Stimulated activated CD4-positive, alpha-beta T cell treated with anti-CD3 and anti-CD28 coated beads, Interleukin-1b, Interleukin-23, amount 100 ng/mL, for 48 hours (primary cell): Measurements from ENCODE around the gene HOXB3.
"Not testable (repeated sequence)": the region's sequence is repeated elsewhere in the genome, so short reads cannot be mapped to it uniquely, and the experiment has no call there.

ENCODE experiments used
- DNase-seq: peaks from one replicate; pipeline ENCODE4 v3.0.0-alpha.2; 2020

Gene HOXB3

DNA sequence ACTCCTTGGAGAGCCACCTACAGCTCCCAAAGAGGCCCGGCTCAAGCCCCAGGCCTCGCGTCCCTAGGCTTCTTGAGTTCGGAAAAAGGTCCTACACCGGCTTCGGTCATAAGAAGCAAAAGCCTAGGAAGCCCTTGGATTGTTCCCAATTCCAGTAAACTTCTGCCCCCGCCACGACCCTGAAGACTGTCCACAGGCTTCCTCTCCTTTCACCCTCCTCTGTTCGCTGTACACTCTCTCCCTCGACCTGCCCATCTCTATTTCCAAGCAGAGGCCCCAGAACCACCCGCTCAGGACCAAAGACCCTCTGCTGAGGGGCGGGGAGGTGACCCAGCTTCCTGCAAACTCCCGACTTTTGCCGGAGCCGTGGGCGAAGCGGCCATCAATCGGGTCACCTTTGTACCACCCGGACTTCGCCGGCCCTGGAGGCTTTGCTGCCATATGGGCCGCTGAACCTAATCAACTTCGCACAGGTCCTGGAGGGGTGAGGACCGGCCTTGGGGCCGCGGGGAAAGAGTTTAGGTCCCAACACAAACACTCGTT lies 47.9 kb downstream of the HOXB3 start:
- DNase-seq: no peak

DNA sequence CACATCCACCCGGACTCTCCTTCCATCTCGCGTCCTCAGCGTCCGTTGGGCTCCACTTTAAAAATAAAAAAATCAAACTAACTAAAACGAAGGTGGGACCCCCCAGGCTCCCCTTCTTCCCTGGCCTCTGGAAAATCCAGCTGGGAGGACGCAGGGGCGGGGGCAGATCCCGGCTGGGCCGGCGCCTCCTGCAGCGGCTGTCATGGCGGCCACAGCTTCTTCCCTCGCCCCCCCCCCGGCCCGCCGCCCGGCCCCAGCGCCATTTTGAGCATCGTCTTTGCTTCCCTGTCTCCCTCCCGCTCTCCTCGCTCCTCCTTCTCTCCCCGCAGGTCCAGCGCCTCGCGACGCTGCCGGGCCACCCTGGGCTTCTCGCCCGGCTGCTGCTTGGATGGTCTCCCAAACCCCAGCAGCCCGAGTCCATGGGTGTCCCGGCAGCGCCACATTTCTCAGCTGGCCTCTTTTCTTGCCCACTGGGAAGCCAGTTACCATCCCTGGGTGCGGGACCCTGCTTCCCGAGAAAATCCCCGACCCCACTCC lies 48.4 kb downstream of the HOXB3 start:
- DNase-seq: peak; percentile 28

DNA sequence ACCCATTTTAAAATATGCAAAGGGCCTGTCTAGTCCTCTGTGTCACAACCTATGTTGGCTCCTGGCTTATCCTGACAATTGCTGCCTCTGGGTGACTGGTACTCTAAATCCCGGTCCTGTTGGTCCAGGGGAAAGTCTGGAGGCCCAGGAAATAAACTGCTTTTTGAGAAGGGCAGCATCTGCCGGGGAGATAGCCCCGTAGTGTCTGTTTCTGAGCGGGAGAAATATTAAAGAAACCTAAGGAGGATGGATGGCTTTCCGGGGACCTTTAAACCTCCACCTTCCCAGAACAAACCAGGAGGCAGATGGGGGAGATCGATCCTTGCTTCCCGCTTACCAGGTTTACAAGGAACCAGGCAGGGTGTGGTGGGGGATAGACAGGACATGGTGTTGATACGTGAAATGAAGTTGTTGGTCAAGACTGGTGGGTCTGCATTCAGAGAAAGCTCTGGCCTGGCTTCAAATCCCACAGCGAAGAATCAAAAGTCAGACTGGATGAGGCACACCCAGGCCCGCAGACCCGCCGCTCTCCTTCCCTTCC lies 48.9 kb downstream of the HOXB3 start:
- no peak for DNase-seq

DNA sequence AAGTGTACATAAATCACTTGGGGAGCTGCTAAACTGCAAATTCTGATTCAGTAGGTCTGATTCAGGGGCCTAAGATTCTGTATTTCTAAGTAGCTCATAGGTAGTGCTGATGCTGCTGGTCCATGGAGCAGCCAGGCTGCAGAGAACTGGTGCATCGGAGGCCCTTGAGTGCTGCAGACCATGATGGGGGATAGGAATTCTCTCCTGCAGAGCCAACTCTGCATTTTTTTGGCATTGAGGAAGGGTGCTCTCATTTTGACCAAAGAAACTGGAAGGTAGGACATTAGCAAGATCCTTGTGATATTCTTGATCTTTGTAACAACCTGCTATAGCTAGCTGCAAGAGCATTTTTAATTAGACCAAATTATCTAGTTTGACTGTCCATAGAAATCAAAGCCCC lies 49.8 kb downstream of the HOXB3 start:
- no peak for DNase-seq

DNA sequence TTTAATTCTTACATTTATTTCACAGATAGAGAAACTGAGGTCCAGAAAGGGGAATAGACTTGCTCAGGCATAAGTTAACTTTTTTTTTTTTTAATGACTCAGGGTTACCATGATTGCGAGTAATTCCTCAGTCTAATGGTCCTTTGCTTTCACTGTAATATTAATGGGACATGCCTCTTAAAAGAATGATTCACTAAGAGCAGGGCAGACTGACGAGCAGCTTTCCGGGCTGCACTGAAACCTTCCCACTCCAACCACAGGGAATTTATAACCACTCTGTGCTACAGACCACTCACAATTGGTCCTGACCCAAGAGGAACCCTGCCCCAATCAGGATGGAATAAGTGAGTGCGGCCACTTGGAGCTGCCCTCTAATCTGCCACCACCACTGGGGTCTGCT lies 50.9 kb downstream of the HOXB3 start:
- DNase-seq: no peak

DNA sequence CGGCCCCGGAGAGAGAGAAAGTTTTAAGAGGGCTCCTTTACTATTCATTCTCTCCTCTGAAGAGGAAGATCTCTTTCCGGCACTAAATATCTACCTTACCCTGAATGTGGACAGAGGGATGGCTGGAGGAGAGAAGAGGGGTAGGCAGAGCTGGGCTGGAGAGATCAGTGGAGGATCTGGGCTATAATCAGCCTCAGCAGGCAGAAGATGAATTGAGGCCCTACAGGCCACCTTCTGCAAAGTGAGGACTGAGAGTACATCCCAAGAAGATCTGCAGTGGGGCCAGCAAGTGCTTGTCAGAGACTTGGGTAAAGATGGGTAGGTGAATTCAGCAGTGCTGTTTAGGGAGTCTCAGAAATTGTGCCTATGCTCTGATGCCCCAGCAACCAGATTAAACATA lies 52.7 kb downstream of the HOXB3 start:
- no peak for DNase-seq

DNA sequence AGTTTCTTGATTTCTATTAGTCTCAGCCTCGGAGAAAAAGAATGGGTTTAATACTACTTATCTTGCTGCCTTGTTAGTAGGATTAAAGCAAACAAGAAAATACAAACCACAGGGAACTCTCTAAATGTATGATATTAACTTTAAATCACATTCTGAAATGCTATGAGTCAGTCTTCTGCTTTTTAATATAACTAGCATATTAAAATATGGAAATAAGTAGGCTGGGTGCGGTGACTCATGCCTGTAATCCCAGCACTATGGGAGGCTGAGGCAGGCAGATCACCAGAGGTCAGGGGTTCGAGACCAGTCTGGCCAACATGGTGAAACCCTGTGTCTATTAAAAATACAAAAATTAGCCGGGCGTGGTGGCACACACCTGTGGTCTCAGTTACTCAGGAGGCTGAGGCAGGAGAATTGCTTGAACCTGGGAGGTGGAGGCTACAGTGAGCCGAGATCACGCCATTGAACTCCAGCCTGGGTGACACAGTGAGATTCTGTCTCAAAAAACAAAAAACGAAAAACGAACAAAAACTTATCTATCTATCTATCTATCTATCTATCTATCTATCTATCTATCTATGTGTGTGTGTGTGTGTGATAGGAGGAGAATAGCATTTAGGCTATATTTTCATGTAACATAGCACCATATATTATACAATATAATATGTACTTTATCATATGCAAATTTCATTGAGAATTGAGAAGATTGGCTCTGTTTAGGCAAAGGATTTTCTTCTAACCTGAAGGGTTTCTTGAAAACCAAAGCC lies 54.1 kb downstream of the HOXB3 start:
- not testable (repeated sequence) for DNase-seq

DNA sequence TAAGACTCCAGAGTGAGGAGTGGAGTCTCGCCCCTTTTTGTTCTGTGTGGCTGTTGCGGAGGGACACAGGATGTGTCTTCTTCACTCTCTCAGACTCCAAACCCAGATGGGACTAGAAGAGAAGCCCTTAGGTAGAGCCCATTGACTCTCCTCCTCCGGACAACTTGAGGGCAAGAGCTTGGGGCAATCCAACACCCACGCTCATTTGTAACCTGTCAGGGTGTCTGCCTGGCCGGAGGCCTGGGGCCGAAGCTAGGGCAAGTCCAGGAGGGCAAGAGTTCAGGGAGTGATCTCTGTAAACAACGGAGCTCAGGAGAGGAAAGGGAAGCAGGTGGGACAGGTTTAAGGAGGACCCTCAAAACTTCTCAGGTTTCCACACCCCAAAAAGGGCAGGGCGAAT lies 57.8 kb downstream of the HOXB3 start:
- no peak for DNase-seq

DNA sequence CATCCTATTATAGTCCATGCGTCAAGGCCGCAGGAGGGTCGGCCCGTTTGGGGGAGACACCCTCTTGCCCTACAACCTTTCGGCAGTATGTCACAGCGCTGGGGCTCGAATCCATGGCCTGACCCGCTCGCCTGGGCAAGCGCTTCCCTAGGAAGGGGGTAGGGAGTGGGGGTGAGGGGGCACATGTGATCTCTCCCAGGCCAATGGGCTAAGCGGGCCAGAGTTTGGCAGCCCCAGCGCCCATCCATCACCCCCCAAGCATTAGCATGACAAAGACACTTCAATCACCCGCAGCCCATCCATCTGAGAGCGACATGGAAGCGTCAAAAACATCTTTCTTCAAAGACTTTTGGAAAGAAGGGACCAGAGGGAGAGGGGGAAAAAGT lies 59.2 kb downstream of the HOXB3 start, which contains the start of gene HOXB1:
Gene HOXB1, minus strand, starts transcription at position 125 of the 386 bp plus-strand sequence. Its CDS starts 107 bp downstream, at position 18.
- DNase-seq: no peak

DNA sequence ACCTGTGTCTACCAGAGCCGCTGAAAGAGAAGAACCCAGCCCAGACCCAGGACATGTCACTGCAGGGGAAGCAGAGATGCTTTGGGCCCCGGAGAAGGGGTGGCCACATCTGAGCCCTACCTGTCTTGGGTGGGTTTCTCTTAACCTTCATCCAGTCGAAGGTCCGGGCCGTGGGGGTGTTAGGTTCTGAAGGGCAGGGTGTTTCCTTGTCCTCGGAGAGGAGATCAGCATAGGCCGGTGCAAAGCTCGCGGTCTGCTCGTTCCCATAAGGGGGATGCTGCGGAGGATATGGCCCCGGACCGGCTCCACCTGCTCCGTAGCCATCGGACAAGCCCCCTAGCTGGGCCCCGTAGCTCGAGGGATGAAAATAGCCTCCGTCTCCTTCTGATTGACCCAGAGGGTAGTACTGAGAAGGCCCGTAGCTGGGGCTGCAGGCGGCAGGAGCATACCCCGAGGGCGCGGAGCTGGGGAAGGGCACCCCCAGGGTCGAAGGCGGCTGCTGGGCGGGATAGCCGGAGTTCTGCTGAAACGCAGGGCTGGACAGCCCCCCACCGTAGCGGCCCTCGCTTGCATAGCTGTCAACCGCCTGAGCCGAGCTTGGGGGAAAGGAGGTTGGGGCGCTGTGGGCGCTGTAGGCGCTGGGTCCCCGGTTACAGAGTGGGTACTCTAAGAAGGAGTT lies 59.7 kb downstream of the HOXB3 start:
- DNase-seq: no peak

DNA sequence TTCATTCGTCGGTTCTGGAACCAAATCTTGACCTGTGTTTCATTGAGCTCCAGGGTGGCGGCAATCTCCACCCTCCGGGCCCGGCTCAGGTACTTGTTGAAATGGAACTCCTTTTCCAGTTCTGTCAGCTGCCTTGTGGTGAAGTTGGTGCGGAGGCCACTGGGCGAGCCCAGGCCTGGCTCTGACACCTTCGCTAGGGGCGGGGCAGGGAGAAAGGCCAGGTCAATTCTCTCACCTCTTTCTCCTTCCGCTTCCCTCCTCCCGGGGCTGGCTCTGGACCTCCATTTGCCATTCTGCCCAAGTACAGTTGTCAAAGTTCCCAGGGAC lies 60.4 kb downstream of the HOXB3 start:
- DNase-seq: no peak

DNA sequence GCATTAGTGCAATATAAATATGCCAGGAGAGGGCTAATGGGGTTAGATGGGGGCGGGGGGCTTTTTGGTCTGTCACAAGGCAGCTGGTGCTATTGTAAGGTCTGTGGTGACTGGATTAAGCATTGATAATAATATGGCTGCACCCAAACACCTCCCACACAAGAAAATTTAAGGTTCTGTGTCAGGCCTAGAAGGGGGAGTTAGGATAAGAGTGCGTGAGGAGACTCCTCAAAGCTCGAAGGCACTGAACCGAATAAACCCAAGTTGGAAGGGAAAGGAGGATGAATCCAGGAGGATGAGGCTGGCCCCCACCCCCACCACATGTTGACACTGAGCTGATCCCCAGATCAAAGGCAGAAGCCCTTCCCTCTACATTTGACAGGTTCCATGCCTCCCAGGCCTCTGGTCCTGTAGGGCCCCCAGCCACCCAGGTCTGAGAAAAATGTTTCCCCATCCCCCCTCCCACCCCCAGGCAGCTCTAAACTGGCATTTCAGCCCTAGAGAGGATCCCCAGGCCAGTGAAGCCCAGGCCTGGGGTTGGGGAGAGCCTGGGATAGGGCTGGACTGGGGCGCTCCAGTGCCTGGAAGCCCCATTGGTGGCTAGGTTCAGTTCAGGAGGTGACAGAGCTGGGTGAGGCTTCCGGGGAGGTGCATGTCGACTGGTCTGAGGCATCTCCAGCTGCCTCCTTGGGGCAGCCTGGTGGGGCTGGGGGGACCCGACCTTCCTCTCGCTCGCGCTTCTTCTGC lies 60.9 kb downstream of the HOXB3 start:
- DNase-seq: no peak

DNA sequence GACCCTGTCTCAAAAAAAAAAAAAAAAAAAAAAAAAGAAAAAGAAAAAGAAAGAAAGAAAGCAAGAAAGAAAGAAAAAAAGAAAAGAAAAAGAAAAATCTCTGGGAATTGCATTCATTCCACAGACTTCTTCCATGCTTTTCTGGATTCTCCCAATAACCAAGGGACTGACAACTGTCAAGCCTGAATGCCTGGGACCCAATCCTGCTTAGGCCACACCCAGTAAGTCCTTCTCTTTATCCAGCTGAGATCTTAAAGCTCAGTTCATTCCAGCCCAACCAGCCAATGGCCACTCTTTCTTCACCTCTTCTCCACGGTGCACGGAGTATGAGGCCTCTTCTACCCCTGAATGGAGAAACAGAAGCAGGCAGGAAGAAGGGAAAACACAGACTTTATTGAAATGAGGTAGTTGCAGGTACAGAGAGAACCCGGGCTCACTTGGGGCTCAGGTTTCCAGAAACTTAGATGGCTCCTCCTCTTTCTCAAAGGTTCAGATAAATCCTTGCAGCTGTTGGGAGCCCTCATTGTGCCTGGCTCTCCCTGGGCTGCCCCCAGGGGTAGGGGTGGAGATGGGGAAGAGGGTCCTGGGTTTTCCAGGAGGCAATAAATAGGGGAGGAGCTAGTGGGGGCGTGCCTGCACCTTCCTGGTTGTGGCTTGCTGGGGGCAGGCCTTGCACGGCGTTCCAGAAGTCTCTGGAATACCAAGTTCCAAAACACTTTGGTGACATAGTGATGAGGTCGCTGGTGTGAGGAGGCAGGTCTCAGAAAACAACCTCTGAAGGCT lies 61.7 kb downstream of the HOXB3 start:
- no peak for DNase-seq

DNA sequence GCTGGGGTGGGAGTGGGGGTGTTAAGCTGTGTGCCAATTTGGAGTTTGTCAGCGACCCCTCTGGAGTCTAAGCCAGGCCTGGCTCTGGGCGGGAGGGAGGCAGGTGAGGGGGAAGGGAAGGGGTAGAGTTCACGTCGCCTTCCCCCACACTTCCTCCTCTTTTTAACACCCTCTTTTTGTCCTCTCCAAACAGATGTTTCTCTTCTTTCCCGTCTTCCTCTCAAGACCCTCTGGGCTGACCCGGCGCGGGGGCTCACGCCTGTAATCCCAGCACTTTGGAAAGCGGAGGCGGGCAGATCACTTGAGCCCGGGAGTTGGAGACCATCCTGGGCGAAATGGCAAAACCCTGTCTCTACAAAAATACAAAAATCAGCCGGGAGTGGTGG lies 62.5 kb downstream of the HOXB3 start:
- DNase-seq: no peak

DNA sequence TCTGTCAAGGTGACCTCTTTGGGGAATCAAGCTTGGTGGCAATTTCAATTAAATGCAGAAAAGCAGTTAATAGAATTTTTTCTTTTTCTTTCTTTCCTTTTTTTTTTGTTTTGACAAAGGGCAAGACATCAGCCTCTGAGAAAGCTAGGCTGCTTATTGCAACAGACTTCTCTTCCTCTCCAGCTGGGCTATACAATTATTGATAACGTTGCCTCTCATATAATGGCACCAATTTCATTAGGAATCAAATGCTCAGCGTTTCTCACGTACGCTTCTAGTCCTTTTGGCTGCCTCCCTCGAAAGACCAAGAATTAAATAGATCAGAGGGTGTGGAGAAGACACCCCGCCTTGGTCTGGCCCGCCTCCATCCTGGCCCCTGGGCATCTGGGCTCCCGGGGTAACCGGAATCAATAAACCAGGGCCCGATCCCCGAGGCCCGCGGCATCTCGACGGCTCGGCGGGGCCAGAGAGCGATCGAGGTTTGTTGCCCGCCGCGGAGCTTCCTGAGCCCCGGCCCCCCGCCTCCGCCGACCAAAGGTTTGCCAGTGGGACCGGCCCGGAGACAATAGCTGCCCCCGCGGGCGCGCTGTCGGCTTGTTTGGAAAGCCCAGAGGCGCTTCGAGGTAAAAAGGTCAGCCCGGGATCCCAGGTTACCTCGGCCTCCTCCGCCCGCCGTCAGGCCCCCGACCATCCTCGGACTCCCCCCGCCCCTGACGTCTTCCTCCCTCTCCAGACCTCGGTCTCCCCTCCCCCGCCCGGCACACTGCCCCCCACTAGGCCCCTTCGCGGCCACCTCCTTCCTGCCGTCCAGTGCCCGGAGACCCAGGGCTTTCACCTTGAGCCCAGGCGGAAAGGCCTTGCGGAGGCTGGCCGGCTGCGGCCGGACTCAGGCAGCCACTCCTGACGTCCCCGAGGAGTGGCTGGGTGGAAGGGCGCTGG lies 63.2 kb downstream of the HOXB3 start:
- DNase-seq: no peak

DNA sequence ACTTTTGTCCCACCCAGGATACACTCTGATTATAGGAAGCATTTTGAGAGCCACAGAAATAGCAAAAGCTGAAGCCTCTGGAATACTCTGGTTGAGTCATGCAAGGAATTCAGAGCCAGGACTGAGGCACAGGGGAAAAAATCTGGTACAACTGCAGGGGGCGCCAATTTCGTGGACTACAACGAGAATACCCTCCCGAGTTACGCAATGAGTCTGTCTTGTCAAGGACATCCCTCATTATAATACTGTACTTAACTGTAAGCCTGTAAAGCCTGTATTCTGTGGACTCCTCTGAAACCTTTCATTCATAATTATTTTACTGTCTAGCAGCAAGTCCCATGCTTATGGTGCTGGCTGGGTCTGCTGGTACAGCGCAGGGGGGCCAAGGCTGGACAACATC lies 67.0 kb downstream of the HOXB3 start:
- no peak for DNase-seq

DNA sequence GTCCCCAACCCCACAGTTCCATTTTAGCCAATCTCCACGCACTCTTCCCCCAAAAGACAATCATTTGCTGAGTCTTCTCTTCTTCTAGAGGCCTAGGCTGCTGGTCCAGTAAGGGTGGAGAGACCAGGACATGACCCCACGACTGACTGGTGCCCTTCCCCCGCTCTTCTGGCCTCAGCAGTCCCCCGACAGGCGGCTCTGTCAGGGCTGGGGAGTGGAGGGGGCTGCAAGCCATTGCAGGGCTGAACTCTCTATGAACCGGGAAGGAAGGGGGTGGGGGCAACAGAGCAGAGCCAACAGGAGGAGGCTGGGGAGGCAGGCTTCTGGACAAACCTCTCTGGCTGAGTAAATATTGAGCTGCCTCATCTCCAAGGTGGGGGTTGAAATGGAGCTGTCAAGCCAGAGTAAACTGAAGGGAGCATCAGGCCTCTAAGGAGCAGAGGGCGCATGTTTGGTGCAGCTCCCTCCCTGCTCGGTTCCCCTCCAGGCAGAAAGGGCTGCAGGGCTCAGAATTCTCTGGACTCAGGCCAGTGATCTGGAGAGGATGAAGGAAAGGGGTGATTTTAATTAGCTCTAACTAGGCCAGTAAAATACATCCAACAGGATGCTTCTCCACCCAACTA lies 67.9 kb downstream of the HOXB3 start:
- DNase-seq: no peak

DNA sequence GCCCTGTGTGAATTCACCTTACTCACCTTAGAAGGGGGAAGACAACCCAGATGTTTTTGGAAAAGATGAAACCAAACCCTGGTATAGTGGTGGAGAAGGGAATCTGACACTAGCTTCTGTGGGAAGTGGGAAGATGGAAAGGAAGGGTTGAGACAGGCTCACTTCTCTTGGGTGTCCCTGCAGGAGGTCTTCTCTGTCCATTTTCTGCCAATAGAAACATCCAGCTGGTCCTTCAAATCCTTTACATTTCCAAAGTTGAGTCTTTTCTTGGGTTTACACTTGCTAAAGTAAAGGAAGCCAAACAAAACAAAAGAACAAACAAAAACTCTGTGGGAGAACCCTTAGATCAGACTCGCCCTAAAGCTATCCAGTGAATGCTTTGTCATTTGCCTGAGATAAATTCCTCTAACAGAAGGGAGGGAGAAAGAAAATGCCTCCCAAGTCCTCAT lies 69.4 kb downstream of the HOXB3 start:
- no peak for DNase-seq

DNA sequence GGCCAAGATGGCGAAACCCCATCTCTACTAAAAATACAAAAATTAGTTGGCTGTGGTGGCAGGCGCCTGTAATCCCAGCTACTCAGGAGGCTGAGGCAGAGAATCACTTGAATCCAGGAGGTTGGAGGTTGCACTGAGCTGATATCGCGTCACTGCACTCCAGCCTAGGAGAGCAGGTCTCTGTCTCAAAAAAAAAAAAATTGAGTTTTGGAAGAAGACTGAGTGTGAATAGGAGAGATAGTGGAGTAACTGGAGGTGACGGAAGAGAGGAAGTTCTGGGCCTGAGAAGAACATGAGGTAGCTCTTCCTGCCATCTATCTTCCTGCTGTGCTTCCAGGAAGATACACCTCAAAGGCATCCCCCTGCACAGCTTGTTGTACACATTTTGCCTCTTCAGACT lies 70.6 kb downstream of the HOXB3 start:
- no peak for DNase-seq

DNA sequence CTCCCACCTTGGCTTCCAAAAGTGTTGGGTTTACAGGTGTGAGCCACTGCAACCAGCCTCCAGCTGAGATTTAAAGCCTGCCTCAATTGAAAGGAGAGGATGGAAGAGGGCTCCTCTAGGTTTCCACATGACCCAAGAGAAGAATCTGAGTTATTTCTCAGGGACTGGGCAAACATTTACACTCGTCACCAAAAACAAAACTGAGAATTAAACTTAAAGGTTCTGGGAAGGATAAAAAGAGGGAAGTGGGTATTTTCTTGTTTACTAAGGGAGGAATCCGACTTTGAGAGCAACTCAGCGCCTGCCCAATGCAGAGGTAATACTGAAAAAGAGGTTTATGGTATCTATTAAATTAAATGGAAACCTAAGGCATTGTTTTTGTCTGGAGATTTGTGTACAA lies 72.6 kb downstream of the HOXB3 start:
- no peak for DNase-seq
